GM21381 (cell line): Measurements from ENCODE around the gene ATG2B.

ENCODE experiments used
- ATAC-seq: cut with Tn5 transposase; IDR thresholded peaks from one replicate; pipeline ENCODE4 v1.9.1; 2021; ENCODE audit warnings: mild to moderate bottlenecking, moderate library complexity; ENCODE audit not compliant: unreplicated experiment

The ATG2B gene

DNA sequence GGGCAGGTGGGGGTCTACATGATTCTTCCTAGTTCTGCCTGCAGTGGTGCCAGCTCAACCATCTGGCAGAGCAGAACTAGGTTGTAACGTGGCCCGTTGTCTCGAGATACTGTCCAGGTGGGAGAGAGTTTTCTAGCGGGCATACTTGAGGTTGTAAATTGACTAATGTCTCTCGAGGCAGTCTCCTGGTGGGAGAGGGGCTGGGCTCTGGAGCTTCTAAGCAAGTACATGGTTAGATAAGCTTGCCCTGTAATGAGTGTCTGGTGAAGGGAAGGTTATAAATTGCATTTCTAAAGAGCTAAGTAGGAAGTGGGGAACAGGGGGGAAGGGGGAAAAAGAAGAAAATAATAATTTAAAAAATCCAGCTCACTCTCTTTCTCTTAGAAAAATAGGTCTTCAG is 89.0 kb downstream of the ATG2B start:
- ATAC-seq: no peak

GRCh38 chr14:96273629-96274028 is 89.5 kb downstream of the ATG2B start:
- ATAC-seq: no peak

- no peak for ATAC-seq
Observed at GRCh38 chr14:96272777-96273473, 90.2 kb downstream of the ATG2B start.

DNA sequence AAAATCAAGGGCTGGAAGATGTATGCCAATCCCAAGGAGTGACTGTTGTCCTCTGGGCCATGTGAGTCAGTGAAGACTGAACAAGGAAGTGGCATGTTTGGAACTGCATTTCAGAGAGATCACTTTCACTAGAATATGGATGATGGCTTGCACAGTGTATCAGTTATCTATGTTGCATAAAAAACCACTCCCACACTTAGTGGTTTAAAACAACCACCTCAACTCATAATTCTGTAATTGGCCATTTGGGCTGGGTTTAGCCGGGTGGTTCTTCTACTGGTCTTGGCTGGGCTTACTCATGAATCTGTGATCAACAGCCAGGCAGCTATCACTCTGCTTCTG is 91.7 kb downstream of the ATG2B start:
- no peak for ATAC-seq

- ATAC-seq: no peak
Observed at GRCh38 chr14:96270565-96271420, 92.3 kb downstream of the ATG2B start.

DNA sequence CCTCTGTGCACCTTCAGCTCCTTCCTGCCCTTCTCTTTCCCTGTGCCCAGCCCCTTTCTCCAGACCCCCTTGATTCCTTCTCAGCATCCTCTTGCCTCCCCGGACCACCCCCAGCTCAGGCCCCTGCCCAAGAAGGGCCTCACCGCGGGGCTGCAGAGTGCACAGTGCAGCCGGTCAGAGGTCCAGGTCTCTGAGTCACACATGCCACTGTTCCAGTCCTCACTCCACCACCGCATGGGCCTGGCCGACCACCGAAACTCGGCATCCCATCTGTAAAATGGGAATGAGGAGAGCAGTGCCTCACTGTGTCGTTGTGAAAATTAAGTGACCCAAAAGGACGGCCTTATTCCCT is 93.8 kb downstream of the ATG2B start:
- ATAC-seq: no peak

DNA sequence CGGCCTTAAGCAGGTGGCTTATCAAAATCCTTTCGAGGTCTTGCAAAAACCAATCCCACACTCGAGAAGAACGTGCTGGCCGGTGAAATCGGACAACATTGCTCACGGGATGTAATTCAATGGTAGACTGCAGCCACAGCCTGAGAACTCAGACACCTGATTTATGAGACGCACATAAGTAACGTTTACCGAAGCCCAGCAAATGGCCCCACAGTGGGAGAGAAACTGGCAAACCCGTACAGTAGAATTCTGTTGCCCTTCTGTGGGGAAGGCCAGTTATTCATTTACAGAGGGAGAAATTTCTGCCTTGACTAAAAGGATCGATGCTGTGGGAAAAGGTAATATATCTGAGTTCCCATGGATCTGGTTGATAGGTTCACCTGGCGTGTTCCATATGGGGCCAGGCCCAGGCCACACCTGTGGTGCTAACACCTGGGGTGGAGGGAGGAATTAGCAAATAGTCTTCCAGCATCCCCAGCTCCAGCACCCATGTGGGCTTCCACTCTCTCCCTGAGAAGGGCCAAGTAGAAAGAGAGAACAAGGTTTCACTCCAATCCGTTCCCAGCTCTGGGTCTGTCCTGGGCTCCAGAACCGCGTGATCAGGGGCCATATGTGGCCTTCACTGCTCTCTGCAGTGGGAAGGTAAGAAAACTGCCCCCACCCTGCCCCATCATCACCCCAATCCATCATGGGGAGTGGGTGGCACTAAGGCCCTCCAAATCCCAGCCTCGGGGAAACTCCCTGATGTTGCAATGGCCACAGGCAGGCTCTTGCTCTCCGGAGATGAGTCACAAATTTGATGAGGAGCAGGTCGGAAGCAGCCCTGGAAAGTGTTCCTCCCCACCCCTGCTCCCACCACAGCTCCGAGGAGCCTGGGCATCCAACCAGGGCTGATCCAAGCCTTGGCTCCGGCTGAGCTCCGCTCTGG is 94.4 kb downstream of the ATG2B start:
- no peak for ATAC-seq

- ATAC-seq: no peak
Observed at GRCh38 chr14:96267916-96268315, 95.2 kb downstream of the ATG2B start.

DNA sequence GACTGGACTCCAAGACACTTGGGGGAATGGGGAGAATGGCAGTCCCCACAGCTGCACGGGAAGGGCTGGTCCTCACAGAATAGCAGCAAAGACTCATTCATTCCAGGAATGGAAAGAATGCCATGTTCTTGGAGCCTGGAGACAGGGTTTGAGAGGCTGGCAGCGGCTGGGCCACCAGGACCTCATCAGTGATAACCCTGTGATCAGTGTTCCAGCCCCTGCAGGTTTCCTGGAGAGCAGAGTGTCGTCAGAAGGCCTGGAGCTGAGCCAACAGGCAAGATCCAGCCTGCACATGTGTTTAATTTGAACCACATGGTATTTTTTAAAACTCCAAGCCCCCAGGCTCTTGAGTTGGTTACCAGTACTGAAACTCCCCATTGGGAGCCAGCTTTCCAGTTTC is 95.8 kb downstream of the ATG2B start:
- ATAC-seq: no peak

- ATAC-seq: no peak
Observed at GRCh38 chr14:96265383-96266095, 97.6 kb downstream of the ATG2B start.

DNA sequence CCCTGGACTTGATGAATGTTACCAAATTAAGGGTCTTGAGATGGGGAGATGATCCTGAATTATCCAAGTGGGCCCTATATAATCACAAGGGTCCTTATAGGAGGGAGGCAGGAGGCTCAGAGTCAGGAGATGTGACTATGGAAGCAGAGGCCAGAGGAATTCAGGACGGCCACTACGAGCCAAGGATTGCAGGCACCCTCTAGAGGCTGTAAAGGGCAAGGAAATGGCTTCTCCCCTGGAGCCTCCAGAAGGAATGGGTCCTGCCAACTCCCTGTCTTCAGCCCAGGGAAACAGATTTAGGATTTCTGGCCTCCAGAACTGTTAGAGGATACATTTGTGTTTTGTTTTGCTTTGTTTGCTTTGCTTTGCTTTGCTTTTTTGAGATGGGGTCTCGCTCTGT is 98.3 kb downstream of the ATG2B start:
- no peak for ATAC-seq

DNA sequence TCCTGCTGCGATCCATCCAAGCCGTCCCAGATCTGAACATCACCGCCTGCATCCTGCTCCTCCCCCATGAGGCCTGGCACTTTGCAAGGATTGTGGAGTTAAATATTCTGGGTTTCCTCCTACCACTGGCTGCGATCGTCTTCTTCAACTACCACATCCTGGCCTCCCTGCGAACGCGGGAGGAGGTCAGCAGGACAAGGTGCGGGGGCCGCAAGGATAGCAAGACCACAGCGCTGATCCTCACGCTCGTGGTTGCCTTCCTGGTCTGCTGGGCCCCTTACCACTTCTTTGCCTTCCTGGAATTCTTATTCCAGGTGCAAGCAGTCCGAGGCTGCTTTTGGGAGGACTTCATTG is 99.0 kb downstream of the ATG2B start:
- no peak for ATAC-seq

DNA sequence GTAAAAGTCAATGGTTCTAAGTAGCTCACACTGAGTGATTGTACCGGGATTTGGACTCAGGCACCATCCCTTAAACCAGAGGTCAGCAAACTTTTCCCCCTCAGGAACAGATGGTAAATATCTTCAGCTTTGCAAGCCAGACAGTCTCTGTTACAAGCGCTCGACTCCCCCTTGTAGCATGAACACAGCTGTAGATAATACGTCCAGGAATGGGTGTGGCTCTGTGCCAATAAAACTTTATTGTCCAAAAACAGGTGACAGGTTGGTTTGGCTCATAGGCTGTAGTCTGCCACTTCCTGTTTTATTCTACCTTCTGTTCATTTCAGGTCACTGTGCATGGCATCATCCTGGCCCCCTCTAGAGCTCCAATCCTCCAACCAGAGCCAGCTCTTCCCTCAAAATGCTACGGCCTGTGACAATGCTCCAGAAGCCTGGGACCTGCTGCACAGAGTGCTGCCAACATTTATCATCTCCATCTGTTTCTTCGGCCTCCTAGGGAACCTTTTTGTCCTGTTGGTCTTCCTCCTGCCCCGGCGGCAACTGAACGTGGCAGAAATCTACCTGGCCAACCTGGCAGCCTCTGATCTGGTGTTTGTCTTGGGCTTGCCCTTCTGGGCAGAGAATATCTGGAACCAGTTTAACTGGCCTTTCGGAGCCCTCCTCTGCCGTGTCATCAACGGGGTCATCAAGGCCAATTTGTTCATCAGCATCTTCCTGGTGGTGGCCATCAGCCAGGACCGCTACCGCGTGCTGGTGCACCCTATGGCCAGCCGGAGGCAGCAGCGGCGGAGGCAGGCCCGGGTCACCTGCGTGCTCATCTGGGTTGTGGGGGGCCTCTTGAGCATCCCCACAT is 99.6 kb downstream of the ATG2B start:
- no peak for ATAC-seq

GRCh38 chr14:96261772-96262655 is 101.1 kb downstream of the ATG2B start:
- no peak for ATAC-seq

GRCh38 chr14:96261053-96261452 is 102.1 kb downstream of the ATG2B start:
- no peak for ATAC-seq

DNA sequence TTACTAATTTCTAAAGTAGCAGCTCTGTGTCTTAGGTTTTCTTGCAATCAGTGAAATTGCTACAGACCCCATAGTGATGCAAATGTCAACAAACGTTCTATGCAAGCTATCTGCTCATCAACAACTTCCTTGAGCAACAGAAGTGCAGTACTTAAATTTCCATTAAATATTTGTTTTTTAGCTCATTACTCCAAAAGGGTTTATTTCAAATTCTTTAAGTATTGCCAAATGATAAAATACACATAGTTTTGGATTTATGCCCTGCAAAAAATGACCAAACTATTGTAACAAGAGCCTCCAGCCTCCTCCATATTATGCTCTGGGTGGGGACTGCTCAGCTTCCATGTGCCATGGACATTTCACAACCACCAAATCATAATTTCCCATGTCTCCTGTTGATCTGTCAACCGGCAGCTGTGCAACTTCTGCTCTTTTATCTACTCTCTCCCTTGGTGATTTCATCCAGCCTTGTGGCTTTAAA is 102.8 kb downstream of the ATG2B start:
- ATAC-seq: no peak

DNA sequence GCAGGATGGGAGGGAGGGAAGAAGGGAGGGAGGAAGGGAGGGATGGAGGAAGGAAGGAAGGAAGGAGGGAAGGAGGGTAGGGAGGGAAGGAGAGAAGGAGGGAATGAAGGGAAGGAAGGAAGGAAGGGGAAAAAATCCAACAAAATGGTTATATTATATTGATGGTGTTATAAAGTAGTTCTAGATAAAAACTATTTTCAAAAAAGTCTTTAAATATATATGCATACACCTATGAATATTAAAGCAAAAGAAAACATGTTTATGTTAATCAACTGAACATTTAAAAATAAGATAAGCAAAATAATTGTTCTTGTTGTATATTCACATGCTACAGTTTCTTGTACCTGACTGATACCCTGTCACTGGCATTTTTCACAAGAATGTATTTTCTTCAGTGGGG is 105.2 kb downstream of the ATG2B start:
- no peak for ATAC-seq

DNA sequence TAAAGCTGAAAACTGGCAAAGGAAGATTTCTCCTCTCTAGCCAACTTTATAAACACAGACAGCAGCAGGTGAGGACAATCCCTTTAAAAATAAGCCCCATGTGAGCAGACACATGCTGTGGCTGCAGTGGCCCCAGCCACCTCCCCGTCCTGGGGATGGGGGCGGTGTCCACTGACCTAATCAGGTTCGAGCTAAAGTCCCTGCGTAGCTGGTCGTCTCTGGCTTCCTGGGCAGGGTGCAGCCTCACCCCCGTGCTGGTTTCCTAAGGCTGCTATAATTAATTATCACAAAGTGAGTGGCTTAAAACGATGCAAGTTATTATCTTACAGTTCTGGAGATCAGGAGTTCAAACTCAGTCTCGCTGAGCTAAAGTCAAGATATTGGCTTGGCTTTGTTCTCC is 106.1 kb downstream of the ATG2B start:
- no peak for ATAC-seq

GRCh38 chr14:96256407-96256806 is 106.7 kb downstream of the ATG2B start:
- ATAC-seq: no peak
